GM18526 (cell line): Measurements from ENCODE around the gene FSIP1.

Experiments used
- POLR2A ChIP-seq: IDR thresholded peaks from 3 replicates; pipeline ENCODE4 v1.6.1; 2011; ENCODE audit not compliant: insufficient read length; ENCODE audit errors: extremely low read depth

Gene FSIP1

DNA sequence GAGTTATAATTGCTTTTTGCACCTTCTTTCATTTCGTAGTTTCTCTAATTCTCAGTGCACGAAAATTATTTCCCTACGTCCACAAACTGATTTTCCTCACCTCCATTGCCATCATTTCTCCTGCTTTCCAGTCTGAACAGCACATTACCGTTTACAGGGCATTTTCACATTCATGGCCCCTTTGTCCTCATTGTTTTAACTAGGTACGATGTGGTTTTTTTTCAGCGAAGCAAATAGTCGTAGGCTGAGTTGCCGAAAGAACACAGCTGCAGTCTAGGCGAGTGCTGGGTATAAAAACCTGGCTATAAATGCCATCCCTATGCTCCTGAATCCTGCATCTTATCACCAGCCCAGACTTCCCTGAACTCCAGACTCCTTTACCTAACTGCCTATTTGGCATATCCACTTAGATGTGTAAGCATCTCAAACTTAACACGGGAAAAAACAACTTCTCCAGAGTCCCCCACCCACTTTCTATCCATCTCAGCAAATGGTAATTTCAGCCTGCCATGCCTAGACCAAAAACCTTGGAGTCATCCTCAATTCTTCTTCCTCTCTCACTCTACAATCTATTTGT lies 691 bp upstream of the FSIP1 start:
- TF ChIP-seq POLR2A: no peak

DNA sequence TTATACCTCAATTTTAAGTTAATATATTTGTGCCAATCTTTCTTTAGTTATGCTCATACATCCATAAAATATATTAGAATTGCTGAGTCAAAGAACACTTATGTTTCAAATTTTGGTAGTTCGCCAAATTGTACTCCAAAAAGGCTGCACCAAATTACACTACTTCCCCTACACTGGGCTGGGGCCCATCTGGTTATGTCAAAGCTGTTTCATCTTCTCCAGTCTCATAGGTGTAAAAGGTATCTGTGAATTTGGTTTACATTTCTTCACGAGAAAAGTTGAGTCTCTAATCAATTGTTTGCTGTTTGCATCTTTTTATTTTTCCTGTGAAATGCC lies 706 bp downstream of the FSIP1 start:
- TF ChIP-seq POLR2A: no peak

DNA sequence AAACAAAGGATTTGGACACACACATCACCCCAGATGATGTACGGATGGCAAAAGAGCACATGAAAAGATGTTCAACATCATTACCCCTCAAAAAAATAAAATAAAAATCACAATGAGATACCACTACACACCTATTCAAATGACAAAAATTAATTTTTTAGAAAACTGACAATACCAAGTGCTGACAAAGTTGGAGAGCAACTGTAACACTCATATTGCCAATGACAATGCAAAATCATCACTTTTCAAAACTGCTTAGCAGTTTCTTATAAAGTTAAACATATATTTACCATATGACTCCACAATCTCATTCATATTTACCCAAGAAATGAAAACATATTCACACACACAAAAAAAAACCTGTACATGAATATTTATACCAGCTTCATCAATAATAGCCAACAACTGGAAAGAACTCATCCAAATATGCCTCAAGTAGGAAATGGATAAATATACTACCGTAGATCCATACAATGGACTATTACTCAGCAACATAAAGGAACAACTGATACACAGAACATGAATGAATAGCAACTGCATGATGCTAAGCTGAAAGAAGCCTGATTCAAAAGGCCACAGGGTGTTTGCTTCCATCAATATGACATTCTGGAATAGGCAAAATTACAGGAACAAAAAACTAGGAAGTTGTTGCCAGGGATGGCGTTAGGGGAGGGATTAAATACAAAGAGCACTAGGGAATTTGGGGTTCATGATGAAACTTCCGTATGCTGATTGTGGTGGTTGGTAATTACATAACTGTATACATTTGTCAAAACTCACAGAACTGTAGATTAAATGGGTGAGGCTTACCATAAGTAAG lies 1.3 kb downstream of the FSIP1 start:
- no peak for TF ChIP-seq POLR2A

DNA sequence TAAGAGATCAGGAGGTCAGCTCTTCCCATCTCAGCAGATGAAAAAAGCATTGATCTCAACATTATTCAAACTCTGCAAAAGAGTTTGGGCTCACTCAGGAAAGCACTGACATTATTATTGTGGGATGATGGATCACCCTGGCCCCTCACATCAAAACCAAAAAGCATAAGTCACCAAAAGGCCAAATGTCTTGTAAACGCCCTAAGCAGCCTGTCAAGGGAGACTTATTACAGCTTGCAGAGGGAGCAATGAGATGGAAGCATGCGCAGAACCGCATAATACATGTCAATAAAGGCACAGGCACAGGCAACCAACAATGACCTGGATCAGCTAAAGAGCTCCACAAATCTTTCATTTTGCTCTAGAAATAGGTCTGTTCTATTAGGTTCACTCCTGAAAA lies 4.6 kb downstream of the FSIP1 start:
- no peak for TF ChIP-seq POLR2A

DNA sequence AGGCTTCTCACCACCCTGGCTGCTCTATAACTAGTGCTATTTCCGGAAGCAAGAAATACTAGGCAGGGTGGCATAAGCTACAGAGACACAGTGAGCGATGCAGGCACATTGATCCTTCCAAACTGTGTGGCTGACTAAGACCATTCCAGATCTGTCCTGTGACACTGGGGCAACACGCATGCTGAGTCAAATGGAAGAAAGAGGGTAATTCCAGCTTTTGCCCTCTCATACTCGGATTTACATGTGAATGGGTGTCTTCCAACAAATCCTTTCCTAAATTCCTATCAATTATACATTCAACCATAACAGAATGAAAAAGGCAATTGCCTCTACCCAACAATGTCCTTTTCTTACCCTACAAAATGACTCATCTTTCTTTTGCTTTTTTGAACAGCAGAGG lies 5.1 kb downstream of the FSIP1 start:
- TF ChIP-seq POLR2A: no peak

DNA sequence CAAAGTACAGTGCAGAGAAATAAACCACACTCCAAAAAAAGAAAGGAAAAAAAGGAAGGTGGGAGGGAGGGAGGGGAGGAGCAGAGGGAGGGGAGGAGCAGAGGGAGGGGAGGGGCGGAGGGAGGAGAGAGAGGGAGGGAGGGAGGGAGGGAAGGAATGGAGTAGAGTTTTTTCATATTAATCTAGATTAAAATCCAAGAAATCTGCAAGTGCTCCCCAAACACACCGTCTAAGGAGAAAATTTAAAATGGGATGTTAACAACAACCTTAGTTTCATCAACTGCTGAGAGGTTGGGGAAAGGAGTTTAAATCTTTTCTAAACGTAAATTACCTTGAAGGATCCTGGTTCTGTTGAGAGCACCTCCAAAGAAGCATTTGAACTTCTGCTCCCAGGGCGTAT lies 6.6 kb downstream of the FSIP1 start:
- TF ChIP-seq POLR2A: no peak

DNA sequence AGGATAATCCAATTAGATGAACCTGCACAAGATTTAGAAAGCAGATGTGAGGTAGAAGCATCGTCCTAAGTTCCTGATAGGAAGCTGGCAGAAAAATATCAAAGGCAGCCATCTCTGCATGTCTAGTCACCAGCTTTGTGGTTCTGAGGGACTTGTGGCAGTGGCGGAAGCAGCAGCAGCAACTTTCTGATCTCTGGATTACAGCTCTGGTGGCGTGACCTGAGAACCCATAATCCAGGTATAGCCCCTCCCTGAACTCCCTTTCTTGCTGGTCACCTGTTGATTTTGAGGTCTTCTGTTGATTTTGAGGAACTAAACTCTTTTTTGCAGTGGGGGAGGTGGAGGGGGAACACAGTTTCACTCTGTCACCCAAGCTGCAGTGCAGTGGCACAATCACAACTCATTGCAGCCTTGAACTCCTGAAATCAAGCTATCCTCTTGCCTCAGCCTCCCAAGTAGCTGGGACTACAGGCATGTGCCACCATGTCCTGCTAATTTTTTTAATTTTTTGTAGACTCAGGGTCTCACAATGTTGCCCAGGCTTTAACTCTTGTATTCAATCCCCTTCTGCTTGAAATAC lies 7.9 kb downstream of the FSIP1 start:
- no peak for TF ChIP-seq POLR2A

DNA sequence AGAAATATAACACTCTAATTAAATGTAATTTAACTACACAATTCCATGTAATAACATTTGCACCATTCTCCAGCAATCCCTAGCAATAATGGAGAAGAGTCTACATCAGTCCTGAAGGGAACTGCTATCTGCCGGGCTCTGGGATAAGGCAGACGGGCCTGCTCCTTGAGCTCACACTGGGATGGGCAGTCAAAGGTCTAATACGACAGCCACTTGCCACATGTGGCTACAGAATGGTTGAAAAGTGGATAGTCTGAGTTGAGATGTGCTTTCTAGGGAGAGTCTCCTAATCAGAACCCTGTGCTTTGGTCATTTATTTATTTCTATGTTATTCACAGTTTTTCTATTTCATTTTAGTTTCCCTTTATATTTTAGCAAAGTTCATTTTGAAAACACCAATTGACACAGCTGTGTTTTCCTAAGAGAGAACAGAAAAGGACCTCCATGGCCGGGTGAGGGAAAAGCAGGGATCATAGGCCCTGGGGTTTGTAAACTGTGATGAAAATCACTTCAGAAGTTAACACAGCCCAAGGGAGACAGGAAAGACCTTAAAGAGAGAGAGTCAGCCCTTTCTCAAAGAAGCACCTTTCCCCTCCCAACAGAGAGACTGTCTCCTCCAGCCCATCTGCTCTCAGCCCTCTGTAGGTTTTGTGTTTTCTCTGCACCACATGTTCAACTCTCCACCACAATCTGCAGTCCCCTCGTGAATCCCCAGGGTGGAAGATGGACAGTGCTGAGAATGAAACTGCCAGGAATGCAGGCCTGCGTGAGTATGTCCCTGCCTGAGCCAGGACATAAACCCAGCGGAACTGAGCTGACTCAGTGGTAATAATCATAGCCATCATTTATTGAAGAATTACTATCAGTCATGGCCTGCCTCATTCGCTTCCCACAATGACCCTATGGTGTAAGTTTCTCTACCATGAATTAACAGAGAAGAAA lies 11.6 kb downstream of the FSIP1 start:
- no peak for TF ChIP-seq POLR2A

DNA sequence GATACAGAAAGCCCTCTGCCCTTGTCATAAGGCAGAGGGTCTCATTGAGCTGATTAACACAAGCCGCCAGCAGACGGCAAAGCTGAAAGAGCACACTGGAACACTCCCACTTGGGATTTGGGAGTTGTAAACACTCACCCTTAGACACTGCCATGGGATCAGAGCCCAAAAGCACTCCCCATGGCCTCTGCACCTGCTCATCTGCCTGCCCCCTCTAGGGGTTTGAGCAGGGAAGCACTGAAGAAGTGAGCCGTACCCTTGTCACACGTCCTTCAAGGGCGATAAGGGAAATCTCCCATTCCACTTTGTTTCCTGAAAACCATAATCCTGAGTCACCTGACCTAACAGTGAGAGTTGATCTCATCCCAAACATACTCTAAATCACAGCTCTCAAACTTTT lies 14.7 kb downstream of the FSIP1 start:
- TF ChIP-seq POLR2A: no peak

DNA sequence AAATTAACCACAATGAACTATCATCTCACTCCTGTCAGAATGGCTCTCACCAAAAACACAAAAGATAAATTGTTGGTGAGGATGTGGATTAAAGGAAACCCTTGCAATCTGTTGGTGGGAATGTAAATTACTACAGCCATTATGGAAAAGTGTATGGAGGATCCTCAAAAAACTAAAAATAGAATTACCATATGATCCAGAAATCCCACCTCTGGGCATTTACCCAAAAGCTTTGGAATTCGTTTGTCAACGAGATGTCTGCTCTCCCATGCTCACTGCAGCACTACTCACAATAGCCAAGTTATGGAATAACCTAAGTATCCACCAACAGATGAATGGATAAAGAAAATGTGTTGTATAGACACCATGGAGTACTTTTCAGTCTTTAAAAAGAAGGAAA lies 21.6 kb downstream of the FSIP1 start:
- no peak for TF ChIP-seq POLR2A

DNA sequence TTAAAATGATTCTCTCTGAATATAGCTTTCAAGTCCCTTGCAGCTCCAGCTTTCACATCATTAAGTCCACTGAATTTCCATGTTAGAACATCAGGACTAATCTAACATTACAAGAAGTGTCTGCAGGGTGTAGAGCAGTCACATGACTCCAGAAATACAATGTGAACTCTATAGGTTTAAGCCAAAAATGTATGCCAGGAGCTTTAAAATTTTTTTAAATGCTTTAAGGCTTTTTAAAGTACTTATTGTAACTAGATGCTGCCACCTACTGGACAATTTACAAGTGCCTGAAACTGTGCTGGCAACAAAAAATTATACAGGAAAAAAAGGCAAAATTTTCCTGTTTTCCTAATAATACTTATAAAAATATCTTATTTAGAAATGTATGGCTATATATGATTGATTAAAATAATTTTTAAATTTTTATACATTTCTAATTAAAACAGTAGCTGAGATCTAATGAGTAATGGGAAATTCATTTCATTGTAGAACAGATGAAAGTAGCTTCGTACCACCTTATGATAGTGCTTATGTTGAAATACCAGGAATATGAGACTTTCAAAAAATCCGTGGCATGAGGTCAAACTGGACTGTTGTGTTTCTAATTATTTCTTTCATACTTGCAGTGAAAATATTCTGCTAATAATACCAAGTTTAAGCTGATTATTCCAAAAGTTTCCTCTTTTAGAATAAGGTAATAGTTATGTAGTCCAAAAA lies 25.7 kb downstream of the FSIP1 start:
- no peak for TF ChIP-seq POLR2A

DNA sequence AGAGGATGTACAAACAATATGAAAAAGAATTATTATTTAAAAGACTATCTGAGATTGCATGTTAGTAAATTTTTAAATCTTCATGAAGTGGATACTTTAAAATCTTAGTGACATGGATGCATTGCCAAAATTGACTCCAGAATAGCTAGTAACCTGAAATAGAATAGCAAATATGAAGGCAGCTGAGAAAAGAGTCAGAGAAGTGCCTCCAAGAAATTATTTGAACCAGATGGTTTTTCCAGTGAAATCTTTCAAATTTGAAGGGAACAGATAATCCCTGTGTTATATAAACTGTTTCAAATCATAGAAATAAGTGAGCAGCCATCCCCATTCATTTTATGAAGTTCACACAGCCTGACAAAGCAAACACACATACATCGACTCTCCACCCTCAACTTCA lies 29.6 kb downstream of the FSIP1 start:
- no peak for TF ChIP-seq POLR2A

DNA sequence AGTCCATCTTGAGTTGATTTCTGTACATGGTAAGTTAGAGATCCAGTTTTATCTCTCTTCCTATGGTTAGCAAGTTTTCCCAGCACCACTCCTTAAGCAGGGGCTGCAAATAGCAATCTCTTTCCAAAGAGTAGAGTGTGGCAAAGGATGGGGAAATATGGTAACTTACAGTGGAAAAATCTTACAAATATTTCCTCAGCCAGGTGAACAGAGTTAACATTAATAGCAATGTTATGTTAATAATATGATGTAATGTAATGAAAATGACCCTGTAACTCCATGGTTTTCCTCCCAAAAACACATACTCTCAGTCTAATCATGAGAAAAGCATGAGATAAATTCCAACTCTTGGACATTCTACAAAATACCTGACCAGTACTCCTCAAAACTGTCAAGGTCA lies 30.4 kb downstream of the FSIP1 start:
- TF ChIP-seq POLR2A: no peak

DNA sequence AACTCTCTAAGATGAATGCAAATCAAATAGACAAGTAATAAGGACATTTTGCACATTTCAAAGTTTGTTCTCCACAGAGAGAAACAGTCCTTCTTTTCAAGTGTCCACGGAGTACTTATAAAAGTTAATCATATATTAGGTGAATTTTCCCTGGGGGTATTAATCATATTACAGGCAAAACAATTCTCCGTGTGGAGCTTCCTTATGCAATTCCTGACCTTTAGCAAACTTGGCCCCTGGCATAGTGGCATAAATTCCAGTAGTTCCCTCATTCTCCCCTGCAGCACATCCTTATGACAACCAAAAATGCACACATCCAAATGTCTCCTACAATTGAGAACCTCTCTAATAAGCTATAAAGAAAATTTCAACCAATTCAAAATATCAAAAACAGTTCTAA lies 34.4 kb downstream of the FSIP1 start:
- TF ChIP-seq POLR2A: no peak

DNA sequence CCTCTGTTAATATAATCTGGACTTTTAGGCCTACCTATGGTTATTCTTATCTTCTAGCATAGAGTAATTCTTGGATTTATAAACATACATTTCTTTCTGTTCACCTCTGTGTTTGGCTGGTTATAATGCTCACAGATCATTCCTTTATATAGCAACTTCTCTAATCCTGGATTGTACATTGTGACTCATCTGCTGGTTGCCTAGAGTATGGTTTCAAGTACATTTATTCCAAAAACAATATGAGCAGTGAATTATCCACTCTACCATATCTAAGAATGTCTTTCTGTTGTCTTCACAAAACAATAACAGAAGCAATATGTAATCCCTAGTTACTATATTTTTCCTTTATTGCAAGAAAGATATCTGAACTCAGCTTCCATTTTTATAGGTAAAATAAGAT lies 35.3 kb downstream of the FSIP1 start:
- TF ChIP-seq POLR2A: no peak
